Measurements from ENCODE around the gene SLC36A2.

DNA sequence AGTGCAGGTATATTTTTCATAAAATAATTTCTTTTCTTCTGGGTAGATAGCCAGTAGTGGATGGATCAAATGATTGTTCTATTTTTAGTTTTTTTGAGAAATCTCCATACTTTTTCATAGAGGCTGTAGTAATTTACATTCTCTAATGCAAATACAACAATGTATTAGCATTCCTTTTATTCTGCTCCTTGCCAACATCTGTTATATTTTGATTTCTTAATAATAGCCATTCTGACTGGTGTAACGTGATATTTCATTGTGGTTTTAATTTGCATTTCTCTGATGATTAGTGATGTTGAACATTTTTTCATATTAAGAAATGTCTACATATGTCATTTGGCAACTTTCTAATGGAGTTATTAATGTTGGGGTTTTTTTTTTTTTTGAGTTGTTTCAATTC is 27.2 kb upstream of the SLC36A2 start:
- TF ChIP-seq, protein P1, sequence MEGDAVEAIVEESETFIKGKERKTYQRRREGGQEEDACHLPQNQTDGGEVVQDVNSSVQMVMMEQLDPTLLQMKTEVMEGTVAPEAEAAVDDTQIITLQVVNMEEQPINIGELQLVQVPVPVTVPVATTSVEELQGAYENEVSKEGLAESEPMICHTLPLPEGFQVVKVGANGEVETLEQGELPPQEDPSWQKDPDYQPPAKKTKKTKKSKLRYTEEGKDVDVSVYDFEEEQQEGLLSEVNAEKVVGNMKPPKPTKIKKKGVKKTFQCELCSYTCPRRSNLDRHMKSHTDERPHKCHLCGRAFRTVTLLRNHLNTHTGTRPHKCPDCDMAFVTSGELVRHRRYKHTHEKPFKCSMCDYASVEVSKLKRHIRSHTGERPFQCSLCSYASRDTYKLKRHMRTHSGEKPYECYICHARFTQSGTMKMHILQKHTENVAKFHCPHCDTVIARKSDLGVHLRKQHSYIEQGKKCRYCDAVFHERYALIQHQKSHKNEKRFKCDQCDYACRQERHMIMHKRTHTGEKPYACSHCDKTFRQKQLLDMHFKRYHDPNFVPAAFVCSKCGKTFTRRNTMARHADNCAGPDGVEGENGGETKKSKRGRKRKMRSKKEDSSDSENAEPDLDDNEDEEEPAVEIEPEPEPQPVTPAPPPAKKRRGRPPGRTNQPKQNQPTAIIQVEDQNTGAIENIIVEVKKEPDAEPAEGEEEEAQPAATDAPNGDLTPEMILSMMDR (IDR thresholded peaks at IDR 0.05), result no peak
- no peak for TF ChIP-seq EZH2 (IDR thresholded peaks at IDR 0.05; ENCODE audit: borderline replicate concordance, insufficient read depth, low read depth, low read length, poor library complexity, severe bottlenecking)

All from B cell (primary cell).